HG02870 (cell line): Measurements from ENCODE around the gene ZSCAN5B.
"Not testable (repeated sequence)": the region's sequence is repeated elsewhere in the genome, so short reads cannot be mapped to it uniquely, and the experiment has no call there.

Source experiments
- ATAC-seq: cut with Tn5 transposase; IDR thresholded peaks from one replicate; pipeline ENCODE4 v1.9.1; 2021; ENCODE audit warnings: mild to moderate bottlenecking, moderate library complexity; ENCODE audit not compliant: unreplicated experiment

The ZSCAN5B gene

DNA sequence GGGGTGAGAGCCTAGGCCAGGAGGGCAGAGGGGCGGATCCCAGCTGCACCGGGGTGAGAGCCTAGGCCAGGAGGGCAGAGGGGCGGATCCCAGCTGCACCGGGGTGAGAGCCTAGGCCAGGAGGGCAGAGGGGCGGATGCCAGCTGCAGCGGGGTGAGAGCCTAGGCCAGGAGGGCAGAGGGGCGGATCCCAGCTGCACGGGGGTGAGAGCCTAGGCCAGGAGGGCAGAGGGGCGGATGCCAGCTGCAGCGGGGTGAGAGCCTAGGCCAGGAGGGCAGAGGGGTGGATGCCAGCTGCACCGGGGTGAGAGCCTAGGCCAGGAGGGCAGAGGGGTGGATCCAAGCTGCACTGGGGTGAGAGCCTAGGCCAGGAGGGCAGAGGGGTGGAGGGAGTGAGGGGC, 21.3 kb downstream of the ZSCAN5B start:
- ATAC-seq, result not testable (repeated sequence)

DNA sequence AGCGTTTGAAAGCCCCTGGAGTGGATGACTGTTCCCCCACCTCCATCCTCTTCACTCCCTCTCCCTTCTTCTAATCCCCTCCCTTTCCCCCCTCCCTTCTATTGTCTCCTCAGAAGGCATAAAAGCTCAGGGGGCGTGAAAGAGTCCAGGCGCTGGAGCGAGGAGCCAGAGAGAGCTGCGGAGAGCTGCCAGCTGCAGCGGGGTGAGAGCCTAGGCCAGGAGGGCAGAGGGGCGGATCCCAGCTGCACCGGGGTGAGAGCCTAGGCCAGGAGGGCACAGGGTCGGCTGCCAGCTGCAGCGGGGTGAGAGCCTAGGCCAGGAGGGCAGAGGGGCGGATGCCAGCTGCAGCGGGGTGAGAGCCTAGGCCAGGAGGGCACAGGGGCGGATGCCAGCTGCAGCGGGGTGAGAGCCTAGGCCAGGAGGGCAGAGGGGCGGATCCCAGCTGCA, 21.7 kb downstream of the ZSCAN5B start, which contains the start of gene GALP:
Gene GALP, plus strand, starts transcription at position 148 of the 447 bp plus-strand sequence. CDS start 1,101 bp downstream, outside the sequence.
- not testable (repeated sequence) for ATAC-seq

GRCh38 chr19:56174550-56174949, 23.0 kb downstream of the ZSCAN5B start:
- no peak for ATAC-seq

- no peak for ATAC-seq
These were observed 23.5 kb downstream of the ZSCAN5B start for GRCh38 chr19:56174086-56174485.

- no peak for ATAC-seq
These were observed 27.3 kb downstream of the ZSCAN5B start for GRCh38 chr19:56170261-56170660.

- ATAC-seq, result no peak
These were observed 30.5 kb downstream of the ZSCAN5B start for GRCh38 chr19:56167064-56167578.

- no peak for ATAC-seq
These were observed 34.5 kb downstream of the ZSCAN5B start for GRCh38 chr19:56163097-56163496.

DNA sequence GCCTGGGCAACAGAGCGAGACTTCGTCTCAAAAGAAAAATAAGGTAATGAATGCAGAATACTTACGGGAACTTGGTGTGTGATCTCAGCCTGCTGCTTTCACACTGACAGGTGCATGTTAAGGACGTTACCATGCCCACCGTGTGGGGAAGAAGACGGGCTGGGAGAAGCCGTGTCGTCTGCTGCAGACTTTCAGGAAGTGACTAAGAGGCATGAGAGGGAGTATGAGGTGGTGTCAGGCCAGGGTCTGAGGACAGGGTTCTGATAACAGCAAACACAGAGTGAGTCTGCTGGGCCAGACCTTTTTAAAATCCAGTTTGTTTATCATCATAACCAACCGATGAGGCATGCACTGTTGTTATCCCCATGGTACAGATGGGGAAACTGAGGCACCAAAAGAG, 35.3 kb downstream of the ZSCAN5B start:
- ATAC-seq, result no peak

DNA sequence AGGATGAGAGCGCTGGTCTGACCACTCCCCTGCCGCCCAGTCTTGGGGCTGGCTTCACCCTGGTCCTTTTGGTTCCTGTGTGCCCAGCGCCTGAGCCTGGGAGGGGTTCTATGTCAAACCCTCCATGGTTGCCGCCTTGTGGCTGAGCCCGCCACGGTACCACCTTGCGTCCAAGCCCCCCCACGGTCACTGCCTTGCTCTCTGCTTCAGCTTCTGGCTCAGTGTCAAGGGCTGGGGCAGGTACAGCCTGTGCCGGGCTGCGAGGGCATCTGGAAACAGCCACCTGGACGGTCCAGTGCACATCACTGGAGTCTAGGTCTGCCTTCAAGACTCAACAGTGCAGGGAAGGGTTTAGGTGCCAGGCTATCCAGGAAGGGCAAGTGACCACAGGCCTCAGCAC, 36.0 kb downstream of the ZSCAN5B start:
- no peak for ATAC-seq

DNA sequence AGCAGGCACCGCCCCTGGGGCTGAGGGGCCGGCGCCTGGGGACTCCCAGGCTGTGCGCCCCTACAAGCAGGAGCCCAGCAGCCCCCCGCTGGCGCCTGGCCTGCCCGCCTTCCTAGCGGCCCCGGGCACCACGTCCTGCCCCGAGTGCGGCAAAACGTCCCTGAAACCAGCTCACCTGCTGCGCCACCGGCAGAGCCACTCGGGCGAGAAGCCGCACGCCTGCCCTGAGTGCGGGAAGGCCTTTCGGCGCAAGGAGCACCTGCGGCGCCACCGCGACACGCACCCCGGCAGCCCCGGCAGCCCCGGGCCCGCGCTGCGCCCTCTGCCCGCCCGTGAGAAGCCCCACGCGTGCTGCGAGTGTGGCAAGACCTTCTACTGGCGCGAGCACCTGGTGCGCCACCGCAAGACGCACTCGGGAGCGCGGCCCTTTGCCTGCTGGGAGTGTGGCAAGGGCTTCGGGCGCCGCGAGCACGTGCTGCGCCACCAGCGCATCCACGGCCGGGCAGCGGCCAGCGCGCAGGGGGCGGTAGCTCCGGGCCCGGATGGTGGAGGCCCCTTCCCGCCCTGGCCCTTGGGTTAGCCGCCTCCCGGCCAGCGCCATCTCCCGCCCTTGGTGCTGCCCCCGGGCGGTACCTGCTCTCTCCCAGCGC, 37.8 kb downstream of the ZSCAN5B start:
- no peak for ATAC-seq

- no peak for ATAC-seq
These were observed 38.5 kb downstream of the ZSCAN5B start for GRCh38 chr19:56159009-56159559.

DNA sequence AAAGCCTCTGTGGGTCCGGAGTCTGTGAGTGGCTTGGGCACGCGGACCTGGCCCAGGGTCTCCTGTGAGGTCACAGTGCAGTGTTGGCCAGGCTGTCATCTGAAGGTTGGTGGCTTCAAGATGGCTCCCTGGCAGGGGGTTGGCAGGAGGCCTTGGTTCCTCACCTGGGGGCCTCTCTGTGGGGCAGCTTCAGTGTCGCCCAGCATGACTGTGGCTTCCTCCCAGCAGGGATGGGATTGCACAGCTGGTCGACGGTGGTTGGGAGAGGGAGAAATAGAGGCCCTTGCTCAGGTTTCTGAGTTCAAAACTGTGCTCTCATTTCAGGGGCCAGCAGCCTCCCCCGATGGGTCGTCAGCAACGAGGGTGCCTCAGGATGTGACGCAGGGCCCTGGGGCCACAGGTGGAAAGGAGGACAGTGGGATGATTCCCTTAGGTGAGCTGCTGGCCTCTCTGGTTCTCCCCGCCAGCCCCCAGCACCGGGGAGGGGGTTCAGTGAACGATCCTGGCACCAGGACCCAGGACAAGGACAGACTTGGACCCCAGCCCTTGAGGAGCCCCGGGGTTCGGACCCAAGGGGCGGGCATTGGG, 39.3 kb downstream of the ZSCAN5B start:
- ATAC-seq, result no peak

- ATAC-seq, result no peak
These were observed 40.8 kb downstream of the ZSCAN5B start for GRCh38 chr19:56156768-56157167.

- ATAC-seq, result no peak
These were observed 42.4 kb downstream of the ZSCAN5B start for GRCh38 chr19:56155124-56155687.

- no peak for ATAC-seq
These were observed 44.1 kb downstream of the ZSCAN5B start for GRCh38 chr19:56153507-56153906.

GRCh38 chr19:56152644-56153043, 44.9 kb downstream of the ZSCAN5B start:
- no peak for ATAC-seq

DNA sequence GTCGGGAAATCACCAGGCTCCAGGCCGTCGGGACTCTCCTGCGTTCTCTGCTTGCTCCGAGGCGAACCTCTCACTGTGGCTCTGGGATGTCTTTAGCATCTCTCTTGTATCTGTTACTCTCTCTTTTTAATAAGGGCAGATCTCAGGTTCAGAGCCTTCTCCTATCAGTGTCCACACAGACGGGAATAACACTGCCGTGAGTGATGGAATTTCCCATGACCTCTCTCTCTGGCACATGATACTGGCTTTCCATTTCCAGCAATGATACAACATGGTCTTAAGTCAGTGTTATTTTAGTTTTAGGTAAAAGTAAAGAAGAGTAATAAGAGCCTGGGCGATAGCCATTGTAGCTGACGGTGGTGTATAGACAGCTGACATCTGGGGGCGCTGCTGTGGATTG, 47.2 kb downstream of the ZSCAN5B start:
- no peak for ATAC-seq

DNA sequence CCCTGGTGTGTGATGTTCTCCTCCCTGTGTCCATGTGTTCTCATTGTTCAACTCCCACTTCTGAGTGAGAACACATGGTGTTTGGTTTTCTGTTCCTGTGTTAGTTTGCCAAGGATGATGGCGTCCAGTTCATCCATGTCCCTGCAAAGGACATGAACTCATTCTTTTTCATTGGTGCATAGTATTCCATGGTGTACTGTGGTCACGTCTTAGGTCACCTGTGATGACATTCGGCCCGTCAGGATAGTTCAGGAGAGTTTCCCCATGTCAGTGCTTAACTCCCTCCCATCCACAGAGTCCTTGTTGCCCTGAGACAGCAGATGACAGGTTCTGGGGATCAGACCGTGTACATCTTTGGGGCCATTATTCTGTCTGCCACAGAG, 47.9 kb downstream of the ZSCAN5B start:
- no peak for ATAC-seq

- not testable (repeated sequence) for ATAC-seq
These were observed 48.5 kb downstream of the ZSCAN5B start for GRCh38 chr19:56148955-56149655.

DNA sequence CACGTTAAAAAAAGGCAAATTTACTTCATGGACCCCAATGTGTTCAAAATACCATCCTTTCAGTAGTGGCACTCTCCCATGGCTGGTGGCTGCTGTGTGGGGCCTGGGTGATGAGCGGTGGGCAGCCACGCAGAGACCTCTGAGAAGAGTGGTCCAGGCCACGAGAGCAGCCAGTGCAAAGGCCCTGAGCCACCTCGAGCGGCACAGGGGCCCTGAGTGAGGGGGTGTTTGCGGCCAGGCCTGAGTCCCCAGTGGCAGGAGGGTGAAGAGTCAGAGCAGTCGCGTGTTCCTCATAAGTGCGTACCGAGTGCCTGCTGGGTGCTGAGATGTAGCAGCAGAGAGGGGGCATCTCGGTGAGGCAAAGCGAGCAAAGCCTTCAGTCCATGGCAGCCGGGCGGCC, 49.5 kb downstream of the ZSCAN5B start:
- no peak for ATAC-seq

- no peak for ATAC-seq
These were observed 50.3 kb downstream of the ZSCAN5B start for GRCh38 chr19:56147307-56147706.
